KOPT-K1 (cell line): ENCODE results near the gene PHIP.

ENCODE experiments used
- H3K27ac ChIP-seq: fragments of 200-600 bp; sonication (generic); 2 replicates; pipeline ENCODE4 v1.5.1; 2016; ENCODE audit warnings: antibody characterized with exemption, mild to moderate bottlenecking, low read depth, low read length; ENCODE audit not compliant: poor library complexity, severe bottlenecking
- H3K36me3 ChIP-seq: fragments of 200-600 bp; sonication (generic); 2 replicates; pipeline ENCODE4 v1.5.1; 2017; ENCODE audit warnings: antibody characterized with exemption, mild to moderate bottlenecking, low read length, moderate library complexity; ENCODE audit not compliant: insufficient read depth
- H3K9me3 ChIP-seq: fragments of 200-600 bp; sonication (generic); 2 replicates; pipeline ENCODE4 v1.5.1; 2017; ENCODE audit warnings: antibody characterized with exemption, low read length, mild to moderate bottlenecking; ENCODE audit not compliant: insufficient read depth, poor library complexity, severe bottlenecking

The PHIP gene

DNA sequence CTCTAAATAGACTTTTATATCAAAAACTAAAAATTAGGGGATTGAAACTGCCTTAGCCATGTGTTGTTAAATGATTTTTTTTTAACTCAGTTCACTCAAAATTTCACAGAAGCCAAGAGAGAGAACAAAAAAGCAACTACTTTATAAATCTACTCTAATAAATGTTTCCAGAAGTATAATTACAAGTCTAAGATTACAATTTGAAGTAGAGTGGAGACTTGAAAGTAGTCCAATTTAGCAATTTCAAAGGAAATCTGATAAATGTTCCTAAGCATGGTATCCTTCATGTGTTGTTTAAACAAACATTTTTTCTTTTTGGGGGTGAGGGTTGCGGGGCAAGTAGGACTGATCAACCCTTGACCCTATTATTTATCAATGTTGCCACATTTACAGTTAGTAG is 72.6 kb downstream of the PHIP start:
- Histone ChIP-seq H3K9me3 (no peaks in the 10 kb centered on the region), H3K36me3 (peaks cover 97% of the 10 kb centered on the region), H3K27ac (no peak overlapping the region)

- no peaks in the 10 kb centered on the region for H3K9me3 ChIP-seq
- peaks cover 97% of the 10 kb centered on the region for H3K36me3 ChIP-seq
- no peak overlapping the region for H3K27ac ChIP-seq
Observed at GRCh38 chr6:79005024-79005423, 73.0 kb downstream of the PHIP start.

DNA sequence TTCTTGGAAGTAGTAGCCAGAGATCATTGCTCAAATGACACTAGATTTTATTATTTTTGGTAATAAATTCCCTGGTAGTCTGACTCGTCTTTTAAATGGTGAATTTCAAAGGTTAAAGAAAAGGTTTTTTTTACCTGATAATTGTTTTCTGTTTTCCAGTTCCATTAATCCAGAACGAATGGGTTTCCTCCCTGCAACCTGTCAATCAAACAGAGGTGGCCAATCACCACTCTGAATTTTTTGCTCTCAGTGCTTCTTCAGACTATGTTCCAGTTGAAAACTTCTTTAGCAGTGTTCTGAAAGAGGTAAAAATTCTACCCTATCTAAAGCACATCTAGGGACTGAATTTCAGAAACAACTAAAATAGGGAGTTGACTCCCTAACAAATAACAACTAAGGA is 73.8 kb downstream of the PHIP start:
- H3K27ac ChIP-seq = no peak overlapping the region
- peaks cover 97% of the 10 kb centered on the region for H3K36me3 ChIP-seq
- H3K9me3 ChIP-seq = no peaks in the 10 kb centered on the region

- Histone ChIP-seq H3K36me3 (peaks cover 96% of the 10 kb centered on the region), H3K9me3 (no peaks in the 10 kb centered on the region), H3K27ac (no peak overlapping the region)
Observed at GRCh38 chr6:79001415-79001814, 76.6 kb downstream of the PHIP start.

GRCh38 chr6:78999737-79000136 is 78.3 kb downstream of the PHIP start:
- Histone ChIP-seq H3K9me3 (peaks cover 3% of the 10 kb centered on the region), H3K36me3 (peaks cover 97% of the 10 kb centered on the region), H3K27ac (no peak overlapping the region)

GRCh38 chr6:78995946-78996345 is 82.1 kb downstream of the PHIP start:
- H3K27ac ChIP-seq = no peak overlapping the region
- H3K9me3 ChIP-seq = peaks cover 11% of the 10 kb centered on the region
- H3K36me3 ChIP-seq = peaks cover 98% of the 10 kb centered on the region

GRCh38 chr6:78995346-78995745 is 82.7 kb downstream of the PHIP start:
- peaks cover 98% of the 10 kb centered on the region for H3K36me3 ChIP-seq
- no peak overlapping the region for H3K27ac ChIP-seq
- H3K9me3 ChIP-seq = peaks cover 11% of the 10 kb centered on the region

- no peak overlapping the region for H3K27ac ChIP-seq
- peaks cover 98% of the 10 kb centered on the region for H3K36me3 ChIP-seq
- H3K9me3 ChIP-seq = peaks cover 11% of the 10 kb centered on the region
Observed at GRCh38 chr6:78993955-78994354, 84.1 kb downstream of the PHIP start.

- Histone ChIP-seq H3K36me3 (peaks cover 99% of the 10 kb centered on the region), H3K9me3 (peaks cover 6% of the 10 kb centered on the region), H3K27ac (no peak overlapping the region)
Observed at GRCh38 chr6:78989191-78989590, 88.9 kb downstream of the PHIP start.

DNA sequence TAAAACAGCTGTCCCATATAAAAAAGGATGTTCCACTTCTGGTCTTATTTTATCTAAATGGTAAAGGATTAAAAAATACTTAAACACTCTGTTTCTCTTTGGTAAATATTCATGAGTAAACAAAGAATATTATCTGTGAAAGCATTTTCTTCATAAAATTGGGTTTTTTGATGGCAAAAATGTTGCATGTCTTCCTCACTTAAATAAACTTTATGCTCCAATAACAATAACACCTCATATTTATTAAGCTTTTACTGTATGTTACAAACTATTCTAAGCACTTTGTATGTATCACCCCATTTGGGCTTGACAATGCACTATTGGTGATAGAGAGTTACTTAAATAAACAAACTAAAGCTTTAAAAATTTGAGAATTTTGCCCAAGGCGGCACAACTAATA is 91.9 kb downstream of the PHIP start:
- H3K27ac ChIP-seq = no peak overlapping the region
- no peaks in the 10 kb centered on the region for H3K9me3 ChIP-seq
- peaks cover 99% of the 10 kb centered on the region for H3K36me3 ChIP-seq

GRCh38 chr6:78984225-78984950 is 93.7 kb downstream of the PHIP start:
- no peak overlapping the region for H3K27ac ChIP-seq
- H3K9me3 ChIP-seq = peaks cover 1% of the 10 kb centered on the region
- peaks cover 99% of the 10 kb centered on the region for H3K36me3 ChIP-seq

GRCh38 chr6:78967191-78967590 is 110.9 kb downstream of the PHIP start:
- H3K9me3 ChIP-seq = no peaks in the 10 kb centered on the region
- H3K36me3 ChIP-seq = peaks cover 92% of the 10 kb centered on the region
- H3K27ac ChIP-seq = no peak overlapping the region

- H3K9me3 ChIP-seq = no peaks in the 10 kb centered on the region
- no peak overlapping the region for H3K27ac ChIP-seq
- H3K36me3 ChIP-seq = peaks cover 97% of the 10 kb centered on the region
Observed at GRCh38 chr6:78966542-78966941, 111.5 kb downstream of the PHIP start.

DNA sequence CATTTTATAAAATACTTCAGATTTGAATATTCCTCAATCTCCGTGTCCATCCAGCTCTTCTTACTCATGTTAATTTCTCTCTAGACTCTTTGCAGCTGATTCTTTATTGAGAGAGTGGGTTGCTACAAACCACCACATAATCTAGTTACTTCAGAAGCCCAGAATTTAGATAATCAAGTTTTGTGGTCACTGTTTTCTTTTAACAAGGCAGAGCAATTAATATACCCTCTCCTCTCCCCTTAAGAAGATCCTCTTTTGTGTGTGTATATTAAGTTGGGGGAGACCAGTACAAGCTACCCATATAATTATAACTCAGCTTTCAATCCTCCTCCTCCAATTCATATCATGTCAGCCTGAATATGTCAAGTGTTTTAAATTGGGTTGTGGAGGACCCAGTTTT is 115.6 kb downstream of the PHIP start:
- H3K9me3 ChIP-seq = no peaks in the 10 kb centered on the region
- H3K27ac ChIP-seq = no peak overlapping the region
- peaks cover 97% of the 10 kb centered on the region for H3K36me3 ChIP-seq

GRCh38 chr6:78954740-78955139 is 123.3 kb downstream of the PHIP start:
- H3K36me3 ChIP-seq = peaks cover 100% of the 10 kb centered on the region
- peaks cover 35% of the 10 kb centered on the region for H3K9me3 ChIP-seq
- H3K27ac ChIP-seq = no peak overlapping the region

GRCh38 chr6:78953798-78954197 is 124.3 kb downstream of the PHIP start:
- Histone ChIP-seq H3K27ac (no peak overlapping the region), H3K9me3 (peaks cover 45% of the 10 kb centered on the region), H3K36me3 (peaks cover 100% of the 10 kb centered on the region)
